GM08714 (cell line): ENCODE measurements around the gene ASF1B.

Experiments used
- H3K4me3 ChIP-seq: fragments of 200-500 bp; sonication (Bioruptor generic); 2 replicates; pipeline ENCODE4 v1.5.1; 2014; ENCODE audit warnings: mild to moderate bottlenecking, low read length, inconsistent platforms
- ZNF274 ChIP-seq: IDR thresholded peaks from 2 replicates; pipeline ENCODE4 v1.6.1; 2012; ENCODE audit warnings: mild to moderate bottlenecking, low read depth, low read length

Gene ASF1B

GRCh38 chr19:14165990-14166830, 29.8 kb upstream of the ASF1B start:
- no peak for TF ChIP-seq ZNF274
- no peak overlapping the region for H3K4me3 ChIP-seq

GRCh38 chr19:14164724-14165493, 28.5 kb upstream of the ASF1B start:
- H3K4me3 ChIP-seq, result no peak overlapping the region
- TF ChIP-seq ZNF274, result no peak

GRCh38 chr19:14164082-14164481, 27.7 kb upstream of the ASF1B start:
- H3K4me3 ChIP-seq, result no peak overlapping the region
- no peak for TF ChIP-seq ZNF274

GRCh38 chr19:14162871-14163297, 26.5 kb upstream of the ASF1B start:
- H3K4me3 ChIP-seq, result no peak overlapping the region
- TF ChIP-seq ZNF274, result no peak

- TF ChIP-seq ZNF274, result no peak
- no peak overlapping the region for H3K4me3 ChIP-seq
Measured at GRCh38 chr19:14161305-14161704, 24.9 kb upstream of the ASF1B start.

- no peak for TF ChIP-seq ZNF274
- H3K4me3 ChIP-seq, result no peak overlapping the region
Measured at GRCh38 chr19:14160017-14160703, 23.8 kb upstream of the ASF1B start.

- TF ChIP-seq ZNF274, result no peak
Measured at GRCh38 chr19:14159059-14159458, 22.7 kb upstream of the ASF1B start.

GRCh38 chr19:14158276-14159023, 22.1 kb upstream of the ASF1B start:
- no peak for TF ChIP-seq ZNF274
- no peak overlapping the region for H3K4me3 ChIP-seq

More at GRCh38 chr19:14159059-14159458, 22.7 kb upstream of the ASF1B start:
- no peak overlapping the region for H3K4me3 ChIP-seq

- no peak overlapping the region for H3K4me3 ChIP-seq
- TF ChIP-seq ZNF274, result no peak
Measured at GRCh38 chr19:14156971-14157717, 20.8 kb upstream of the ASF1B start.

GRCh38 chr19:14156122-14156521, 19.7 kb upstream of the ASF1B start:
- no peak overlapping the region for H3K4me3 ChIP-seq

GRCh38 chr19:14155371-14155770, 19.0 kb upstream of the ASF1B start:
- no peak for TF ChIP-seq ZNF274
- H3K4me3 ChIP-seq, result no peak overlapping the region

More at GRCh38 chr19:14156122-14156521, 19.7 kb upstream of the ASF1B start:
- TF ChIP-seq ZNF274, result no peak

GRCh38 chr19:14152713-14153112, 16.3 kb upstream of the ASF1B start:
- no peak for TF ChIP-seq ZNF274
- no peak overlapping the region for H3K4me3 ChIP-seq
